Sigmoid colon (tissue), 4 donors: ENCODE results near the gene SKI.

Source experiments
- CTCF ChIP-seq, 4 experiments: fragments of 450-650 bp in 3 of 4; fragments of 200-600 bp in 1 of 4; IDR thresholded peaks; one replicate each; pipeline ENCODE4 v1.5.1; 2016 to 2019; ENCODE audit warnings: antibody characterized with exemption in 4 of 4, mild to moderate bottlenecking in 3 of 4, moderate library complexity in 2 of 4
- POLR2A ChIP-seq, 2 donors: fragments of 450-650 bp; IDR thresholded peaks; one replicate each; pipeline ENCODE4 v1.6.1; 2016; ENCODE audit warnings: antibody characterized with exemption in 2 of 2, mild to moderate bottlenecking in 2 of 2, moderate library complexity in 2 of 2
- POLR2AphosphoS5 ChIP-seq, 4 donors: sonication (generic); formaldehyde crosslinking; IDR thresholded peaks; one replicate each; pipeline ENCODE4 v1.6.1; 2017; ENCODE audit warnings: antibody characterized with exemption in 4 of 4

DNA sequence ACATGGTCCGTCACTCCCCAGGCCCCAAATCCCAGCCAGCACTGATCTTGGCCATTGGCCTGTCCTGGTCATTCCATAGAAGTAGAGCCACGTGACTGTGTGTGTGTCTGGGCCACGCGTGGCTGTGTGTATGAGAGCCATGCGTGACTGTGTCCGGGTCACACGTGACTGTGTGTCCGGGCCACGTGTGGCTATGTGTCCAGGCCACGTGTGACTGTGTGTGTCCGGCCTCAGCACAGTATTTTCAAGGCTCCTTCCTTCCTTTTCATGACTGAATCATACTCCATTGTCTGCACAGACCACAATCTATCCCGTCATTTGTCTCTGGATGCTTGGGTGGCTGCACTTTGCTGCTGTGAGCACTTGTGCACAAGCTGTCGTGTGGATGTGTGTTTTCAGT is 67.4 kb downstream of the SKI start:
- TF ChIP-seq POLR2AphosphoS5 (IDR thresholded peaks at IDR 0.05), result no peak
- TF ChIP-seq CTCF (IDR thresholded peaks at IDR 0.05), result no peak
- TF ChIP-seq POLR2A (IDR thresholded peaks at IDR 0.05), result no peak
